Measurements from ENCODE around the gene DPH2. TPM values are rescaled to one million over a fixed set of nuclear protein-coding genes. Genes with fewer than 3 reads are reported as not detected.

The DPH2 gene
- total RNA-seq, 1 donor from 2014 or later = 15.0 TPM

DNA sequence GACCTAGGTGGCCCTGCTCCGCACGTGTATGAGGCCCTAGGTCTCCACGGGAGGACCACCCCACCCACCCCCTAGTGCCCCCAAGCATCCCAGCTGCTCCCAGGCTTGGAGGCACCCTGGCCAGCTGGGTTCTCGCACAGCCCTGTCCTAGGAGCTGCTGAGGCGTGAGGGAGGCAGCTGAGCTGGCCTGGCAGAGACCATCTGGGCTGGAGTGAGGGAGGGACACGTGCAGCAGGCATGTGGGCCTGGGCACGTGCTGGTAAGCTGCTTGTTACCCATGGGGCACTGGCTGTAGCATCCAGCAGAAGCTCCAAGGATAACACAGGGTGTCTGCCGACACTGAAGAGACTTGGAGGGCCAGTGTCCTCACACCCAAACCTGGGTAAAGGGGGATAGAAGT, 51.3 kb downstream of the DPH2 start:
- Histone ChIP-seq H3K4me1 (no peaks in the 10 kb centered on the region), H3K27me3 (ENCODE audit: low read depth) (no peaks in the 10 kb centered on the region), H3K27ac (no peak overlapping the region), H3K4me3 (no peak overlapping the region), H3K9me3 (no peaks in the 10 kb centered on the region), H3K36me3 (peaks cover 3% of the 10 kb centered on the region)
- TF ChIP-seq, protein P1, sequence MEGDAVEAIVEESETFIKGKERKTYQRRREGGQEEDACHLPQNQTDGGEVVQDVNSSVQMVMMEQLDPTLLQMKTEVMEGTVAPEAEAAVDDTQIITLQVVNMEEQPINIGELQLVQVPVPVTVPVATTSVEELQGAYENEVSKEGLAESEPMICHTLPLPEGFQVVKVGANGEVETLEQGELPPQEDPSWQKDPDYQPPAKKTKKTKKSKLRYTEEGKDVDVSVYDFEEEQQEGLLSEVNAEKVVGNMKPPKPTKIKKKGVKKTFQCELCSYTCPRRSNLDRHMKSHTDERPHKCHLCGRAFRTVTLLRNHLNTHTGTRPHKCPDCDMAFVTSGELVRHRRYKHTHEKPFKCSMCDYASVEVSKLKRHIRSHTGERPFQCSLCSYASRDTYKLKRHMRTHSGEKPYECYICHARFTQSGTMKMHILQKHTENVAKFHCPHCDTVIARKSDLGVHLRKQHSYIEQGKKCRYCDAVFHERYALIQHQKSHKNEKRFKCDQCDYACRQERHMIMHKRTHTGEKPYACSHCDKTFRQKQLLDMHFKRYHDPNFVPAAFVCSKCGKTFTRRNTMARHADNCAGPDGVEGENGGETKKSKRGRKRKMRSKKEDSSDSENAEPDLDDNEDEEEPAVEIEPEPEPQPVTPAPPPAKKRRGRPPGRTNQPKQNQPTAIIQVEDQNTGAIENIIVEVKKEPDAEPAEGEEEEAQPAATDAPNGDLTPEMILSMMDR (IDR thresholded peaks at IDR 0.05) = no peak
- ATAC-seq = no peak
- no peak for DNase-seq
- intact Hi-C loops (cut with DNase I) = no loop called here

DNA sequence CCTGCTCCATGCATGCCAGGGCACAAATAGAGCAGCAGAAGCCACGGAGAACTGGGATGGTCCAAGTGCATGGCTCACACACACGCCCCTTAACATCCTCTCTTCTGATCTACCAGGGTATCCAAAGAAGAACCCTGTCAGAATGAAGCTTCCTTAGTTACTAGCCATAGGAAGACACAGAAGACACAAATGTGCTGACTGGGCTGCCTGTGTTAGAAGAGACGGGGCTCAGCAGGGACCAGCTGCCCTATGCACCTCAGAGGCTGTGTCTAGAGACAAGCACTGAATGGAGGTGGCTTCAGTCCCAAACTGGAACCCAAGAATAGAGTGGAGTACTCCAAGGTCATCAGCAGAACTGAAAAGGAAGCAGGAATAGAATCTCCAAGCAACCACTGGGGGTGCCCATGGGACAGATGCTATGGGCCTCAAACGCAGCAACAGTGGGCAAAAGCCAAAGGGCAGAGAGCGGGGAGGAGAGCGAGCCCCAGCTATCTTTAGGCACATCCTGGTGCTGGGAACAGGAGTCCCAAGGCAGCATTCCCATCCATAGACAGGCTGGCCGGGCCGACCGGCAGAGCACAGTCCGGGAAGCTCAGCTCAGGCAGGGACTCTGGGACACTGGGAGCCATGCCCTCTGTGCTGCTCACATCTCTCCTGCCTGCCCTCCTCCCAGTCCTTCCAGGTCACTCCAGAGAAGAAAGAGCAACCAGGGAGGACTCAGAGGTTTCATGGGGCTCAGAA, 51.9 kb downstream of the DPH2 start:
- no peaks in the 10 kb centered on the region for H3K4me1 ChIP-seq
- no peak overlapping the region for H3K4me3 ChIP-seq
- ATAC-seq (no peak), DNase-seq (no peak)
- no peak overlapping the region for H3K27ac ChIP-seq
- peaks cover 3% of the 10 kb centered on the region for H3K36me3 ChIP-seq
- TF ChIP-seq, protein P1 (IDR thresholded peaks at IDR 0.05) = no peak
- intact Hi-C loops (cut with DNase I) = no loop called here
- no peaks in the 10 kb centered on the region for H3K9me3 ChIP-seq
- no peaks in the 10 kb centered on the region for H3K27me3 ChIP-seq (ENCODE audit: low read depth)

Other genes with a start within 250 kb of the DPH2 start
- 0.27 TPM for gene ARTN, start 36.2 kb upstream of the DPH2 start, total RNA-seq
- 28.2 TPM for gene IPO13, start 23.1 kb upstream of the DPH2 start, total RNA-seq
- gene ATP6V0B, start 5.0 kb downstream of the DPH2 start, total RNA-seq = 205 TPM
- gene B4GALT2, start 9.2 kb downstream of the DPH2 start, total RNA-seq = 17.3 TPM
- gene CCDC24, start 21.6 kb downstream of the DPH2 start, total RNA-seq = 10.7 TPM
- gene SLC6A9, start 61.5 kb downstream of the DPH2 start, total RNA-seq = 24.2 TPM
- gene KLF17, start 148.8 kb downstream of the DPH2 start, total RNA-seq = 0.47 TPM
- not detected for gene KLF18, start 171.6 kb downstream of the DPH2 start, total RNA-seq
- gene DMAP1, start 243.5 kb downstream of the DPH2 start, total RNA-seq = 32.2 TPM